GM04503 (cell line): ENCODE results near the gene SNN.
A peak's percentile ranks its signal among the peaks of the same experiment; 100 is the strongest.

Experiments used
- DNase-seq: peaks from one replicate; pipeline ENCODE4 v3.0.0-alpha.2; 2012; ENCODE audit warnings: low read depth

Gene SNN

GRCh38 chr16:11679941-11680911 is 12.0 kb downstream of the SNN start:
- DNase-seq: no peak

- no peak for DNase-seq
Measured at GRCh38 chr16:11681556-11681955, 13.3 kb downstream of the SNN start.

- DNase-seq: no peak
Measured at GRCh38 chr16:11681976-11682654, 13.9 kb downstream of the SNN start.

GRCh38 chr16:11682655-11683096 is 14.4 kb downstream of the SNN start:
- peak; percentile 86 for DNase-seq

GRCh38 chr16:11683145-11683544 is 14.9 kb downstream of the SNN start:
- no peak for DNase-seq

- DNase-seq: no peak
Measured at GRCh38 chr16:11684231-11685025, 16.2 kb downstream of the SNN start.

GRCh38 chr16:11685844-11686618 is 17.8 kb downstream of the SNN start:
- DNase-seq: no peak

GRCh38 chr16:11686713-11687380 is 18.6 kb downstream of the SNN start:
- no peak for DNase-seq

GRCh38 chr16:11687601-11688519 is 19.6 kb downstream of the SNN start:
- no peak for DNase-seq

- no peak for DNase-seq
Measured at GRCh38 chr16:11688520-11688886, 20.2 kb downstream of the SNN start.

GRCh38 chr16:11689031-11689840 is 21.0 kb downstream of the SNN start:
- no peak for DNase-seq

GRCh38 chr16:11691235-11691634 is 23.0 kb downstream of the SNN start:
- no peak for DNase-seq

- no peak for DNase-seq
Measured at GRCh38 chr16:11691771-11692170, 23.5 kb downstream of the SNN start.

GRCh38 chr16:11692171-11692570 is 23.9 kb downstream of the SNN start:
- DNase-seq: no peak

- no peak for DNase-seq
Measured at GRCh38 chr16:11692651-11693050, 24.4 kb downstream of the SNN start.

GRCh38 chr16:11696266-11697012 is 28.2 kb downstream of the SNN start:
- DNase-seq: no peak

- DNase-seq: no peak
Measured at GRCh38 chr16:11697319-11697718, 29.1 kb downstream of the SNN start.

- no peak for DNase-seq
Measured at GRCh38 chr16:11698271-11698689, 30.0 kb downstream of the SNN start.
